DND-41 (cell line): ENCODE data around the gene GALNT18.

ENCODE experiments used
- CTCF ChIP-seq: IDR thresholded peaks from 2 replicates; pipeline ENCODE4 v1.5.1; 2012; ENCODE audit warnings: borderline replicate concordance, low read length, moderate library complexity, mild to moderate bottlenecking; ENCODE audit not compliant: poor library complexity, severe bottlenecking; ENCODE audit errors: extremely low read depth
- EZH2 ChIP-seq: IDR thresholded peaks from 3 replicates; pipeline ENCODE4 v1.6.1; 2012; ENCODE audit warnings: borderline replicate concordance, low read depth, mild to moderate bottlenecking, moderate library complexity, low read length, inconsistent platforms; ENCODE audit not compliant: severe bottlenecking

GRCh38 chr11:11265320-11265719 lies 356.5 kb downstream of the GALNT18 start:
- TF ChIP-seq CTCF (no peak), EZH2 (no peak)
